Stomach (tissue), 4 donors: Measurements from ENCODE around the gene HS6ST3.

Experiments
- CTCF ChIP-seq, 7 experiments: fragments of 450-650 bp in 4 of 7; fragments of 200-600 bp in 3 of 7; sonication (generic) in 3 of 7; IDR thresholded peaks; one replicate each; pipeline ENCODE4 v1.5.1; 2016 to 2019; ENCODE audit warnings: antibody characterized with exemption in 7 of 7, control low read depth in 2 of 7, mild to moderate bottlenecking in 1 of 7
- POLR2A ChIP-seq, 4 donors: fragments of 450-650 bp; IDR thresholded peaks; one replicate each; pipeline ENCODE4 v1.6.1; 2016; ENCODE audit warnings: antibody characterized with exemption in 4 of 4, control low read depth in 2 of 4, mild to moderate bottlenecking in 1 of 4, moderate library complexity in 1 of 4
- POLR2AphosphoS5 ChIP-seq, 3 donors: sonication (generic); formaldehyde crosslinking; IDR thresholded peaks; one replicate each; pipeline ENCODE4 v1.6.1; 2016; ENCODE audit warnings: antibody characterized with exemption in 3 of 3

GRCh38 chr13:96573563-96573962 lies 483.7 kb downstream of the HS6ST3 start:
- TF ChIP-seq CTCF (IDR thresholded peaks at IDR 0.05) (no peak), POLR2AphosphoS5 (IDR thresholded peaks at IDR 0.05) (no peak), POLR2A (IDR thresholded peaks at IDR 0.05) (no peak)
